PC-3 (cell line): ENCODE data around the gene SPOCD1. TPM values are rescaled to one million over a fixed set of nuclear protein-coding genes. Genes with fewer than 3 reads are reported as not detected.

Source experiments
- ATAC-seq: fragments of 200-7000 bp; cut with Tn5 transposase; 2 replicates; pipeline ENCODE4 v1.9.1; 2020; ENCODE audit warnings: mild to moderate bottlenecking, moderate library complexity
- BruUV-seq: library from RNA; stranded (reverse); fragments of 400-500 nt; replicated peaks from 2 replicates; lab custom pipeline; 2021; lab: Mats Ljungman, UMichigan
- CTCF ChIA-PET: fragments of 300-600 bp; sonication (Branson Sonifier 250); formaldehyde crosslinking; loops from one replicate; lab custom pipeline; 2022; ENCODE audit warnings: antibody characterized with exemption; lab: Charles Lee
- POLR2A ChIA-PET: fragments of 300-600 bp; sonication (Branson Sonifier 250); formaldehyde crosslinking; loops from one replicate; lab custom pipeline; 2022; ENCODE audit warnings: antibody characterized with exemption; ENCODE audit not compliant: unreplicated experiment; lab: Charles Lee
- DNase-seq: peaks from one replicate; pipeline ENCODE4 v3.0.0-alpha.2; 2015
- H2AFZ ChIP-seq: fragments of 300-600 bp; sonication (generic); 2 replicates; pipeline ENCODE4 v1.6.0; 2016; ENCODE audit warnings: antibody characterized with exemption, low read length
- H3F3A ChIP-seq: fragments of 300-600 bp; sonication (generic); one replicate; pipeline ENCODE4 v1.6.0; 2017; ENCODE audit warnings: antibody characterized with exemption, low read length, control low read depth, mild to moderate bottlenecking; ENCODE audit not compliant: unreplicated experiment
- H3K27ac ChIP-seq: fragments of 300-600 bp; sonication (generic); 2 replicates; pipeline ENCODE4 v1.5.1; 2016; ENCODE audit warnings: mild to moderate bottlenecking, low read length
- H3K27me3 ChIP-seq: fragments of 300-600 bp; sonication (generic); 2 replicates; pipeline ENCODE4 v1.6.1; 2016; ENCODE audit warnings: low read length, mixed read lengths
- H3K36me3 ChIP-seq: fragments of 300-600 bp; sonication (generic); 2 replicates; pipeline ENCODE4 v1.6.1; 2016; ENCODE audit warnings: low read depth, mixed run types, low read length, mixed read lengths
- H3K4me1 ChIP-seq: fragments of 300-600 bp; sonication (generic); 2 replicates; pipeline ENCODE4 v1.5.1; 2016; ENCODE audit warnings: low read length; ENCODE audit not compliant: insufficient read depth
- H3K4me2 ChIP-seq: fragments of 300-600 bp; sonication (generic); 2 replicates; pipeline ENCODE4 v1.6.0; 2016; ENCODE audit warnings: low read length
- H3K4me3 ChIP-seq: fragments of 300-600 bp; sonication (generic); 2 replicates; pipeline ENCODE4 v1.5.1; 2016; ENCODE audit warnings: mild to moderate bottlenecking, low read length, mixed read lengths
- H3K79me2 ChIP-seq: fragments of 300-600 bp; sonication (generic); 2 replicates; pipeline ENCODE4 v1.6.1; 2017; ENCODE audit warnings: low read length, mixed read lengths
- H3K9ac ChIP-seq: fragments of 300-600 bp; sonication (generic); 2 replicates; pipeline ENCODE4 v1.6.0; 2016; ENCODE audit warnings: mild to moderate bottlenecking, low read length
- H3K9me2 ChIP-seq: fragments of 300-600 bp; sonication (generic); replicated peaks from 2 replicates; pipeline ENCODE4 v1.6.1; 2016; ENCODE audit warnings: mixed run types, low read length, mixed read lengths
- H3K9me3 ChIP-seq: fragments of 300-600 bp; sonication (generic); 2 replicates; pipeline ENCODE4 v1.6.1; 2016; ENCODE audit warnings: low read length, mixed read lengths
- H4K20me1 ChIP-seq: fragments of 300-600 bp; sonication (generic); 2 replicates; pipeline ENCODE4 v1.6.1; 2016; ENCODE audit warnings: low read length, mixed read lengths
- CTCF ChIP-seq: fragments of 300-600 bp; sonication (generic); conservative IDR thresholded peaks from 2 replicates; pipeline ENCODE4 v1.5.1; 2017; ENCODE audit warnings: antibody characterized with exemption, low read depth, mild to moderate bottlenecking, low read length
- EZH2 ChIP-seq: fragments of 300-600 bp; sonication (generic); IDR thresholded peaks from one replicate; pipeline ENCODE4 v1.6.1; 2017; ENCODE audit warnings: antibody characterized with exemption, mild to moderate bottlenecking, low read length; ENCODE audit not compliant: unreplicated experiment
- EZH2phosphoT487 ChIP-seq: fragments of 300-600 bp; sonication (generic); IDR thresholded peaks from 2 replicates; pipeline ENCODE4 v1.6.1; 2018; ENCODE audit warnings: mild to moderate bottlenecking, antibody characterized with exemption, low read length, borderline replicate concordance
- intact Hi-C: fragments of 100-400 bp; cut with micrococcal nuclease; formaldehyde crosslinking; loops from 2 replicates; pipeline ENCODE4 v1.9.0; 2023
- total RNA-seq: library from RNA; depleted of rRNA; stranded (reverse); fragments of >200 nt; gene quantifications from 2 replicates; pipeline ENCODE4 v1.2.3, GENCODE V29; 2014

The SPOCD1 gene
- total RNA-seq, 1 experiment from 2014 or later = 5.4 TPM

GRCh38 chr1:31804098-31804497 lies 11.7 kb downstream of the SPOCD1 start:
- Histone ChIP-seq H3K9ac (no peak overlapping the region), H3K27ac (no peak overlapping the region), H3K4me3 (no peak overlapping the region), H3K4me1 (peaks cover 2% of the 10 kb centered on the region), H2AFZ (no peak overlapping the region), H3K79me2 (no peaks in the 10 kb centered on the region), H3K4me2 (no peak overlapping the region), H3K27me3 (no peaks in the 10 kb centered on the region), H3K9me3 (no peaks in the 10 kb centered on the region), H3F3A (peaks cover 6% of the 10 kb centered on the region), H3K9me2 (no peaks in the 10 kb centered on the region), H3K36me3 (no peaks in the 10 kb centered on the region), H4K20me1 (no peaks in the 10 kb centered on the region)
- ChIA-PET POLR2A (interaction anchor here (0.6 kb wide), 1 partner anchor 278 kb away, joined by 8 read pairs; no protein-coding TSS in a partner anchor), CTCF (interaction anchor here (0.6 kb wide), 1 partner anchor 160 kb away, joined by 5 read pairs; no protein-coding TSS in a partner anchor)
- no peak for ATAC-seq
- TF ChIP-seq EZH2 (no peak), EZH2phosphoT487 (no peak), CTCF (no peak)
- no TSS peak for BruUV-seq
- intact Hi-C loops = no loop called here
- DNase-seq = no peak

- intact Hi-C loops = no loop called here
- DNase-seq = no peak
- Histone ChIP-seq H3K79me2 (no peaks in the 10 kb centered on the region), H3F3A (peaks cover 6% of the 10 kb centered on the region), H3K4me2 (no peak overlapping the region), H2AFZ (no peak overlapping the region), H3K4me3 (no peak overlapping the region), H3K27ac (no peak overlapping the region), H3K27me3 (no peaks in the 10 kb centered on the region), H3K36me3 (no peaks in the 10 kb centered on the region), H3K4me1 (peaks cover 7% of the 10 kb centered on the region), H3K9me2 (no peaks in the 10 kb centered on the region), H3K9ac (no peak overlapping the region), H4K20me1 (no peaks in the 10 kb centered on the region), H3K9me3 (no peaks in the 10 kb centered on the region)
- no peak for ATAC-seq
- ChIA-PET CTCF (interaction anchor here (0.6 kb wide), 2 partner anchors 143 to 161 kb away, joined by 3 to 5 read pairs; no protein-coding TSS in a partner anchor), POLR2A (interaction anchor here (0.6 kb wide), 1 partner anchor 278 kb away, joined by 8 read pairs; no protein-coding TSS in a partner anchor)
- no peak for TF ChIP-seq EZH2phosphoT487
- BruUV-seq = no TSS peak
Measured at GRCh38 chr1:31803610-31804009, 12.2 kb downstream of the SPOCD1 start.

GRCh38 chr1:31802190-31803150 lies 13.4 kb downstream of the SPOCD1 start:
- Histone ChIP-seq H3K4me3 (no peak overlapping the region), H3K27ac (no peak overlapping the region), H3K9me3 (no peaks in the 10 kb centered on the region), H2AFZ (no peak overlapping the region), H3K9ac (no peak overlapping the region), H3K4me1 (peaks cover 18% of the 10 kb centered on the region), H3K4me2 (no peak overlapping the region), H3K79me2 (peaks cover 7% of the 10 kb centered on the region; the same call in 1 of the 2 replicates), H3K9me2 (no peaks in the 10 kb centered on the region), H3K36me3 (no peaks in the 10 kb centered on the region), H3K27me3 (no peaks in the 10 kb centered on the region), H3F3A (no peaks in the 10 kb centered on the region), H4K20me1 (no peaks in the 10 kb centered on the region)
- CTCF ChIA-PET = no interaction called here
- intact Hi-C loops = no loop called here
- DNase-seq (no peak), ATAC-seq (no peak)
- TF ChIP-seq EZH2phosphoT487 = no peak
- TF ChIP-seq CTCF = no peak
- no peak for TF ChIP-seq EZH2
- POLR2A ChIA-PET = no interaction called here
- no TSS peak for BruUV-seq
